Loucy (cell line): Measurements from ENCODE around the gene NPHP4.

ENCODE experiments used
- H2AFZ ChIP-seq: fragments of 200-600 bp; sonication (generic); 2 replicates; pipeline ENCODE4 v1.6.0; 2016; ENCODE audit warnings: antibody characterized with exemption, mild to moderate bottlenecking, low read length, moderate library complexity
- H3F3A ChIP-seq: fragments of 200-600 bp; 2 replicates; pipeline ENCODE4 v1.6.0; 2016; ENCODE audit warnings: antibody characterized with exemption, low read depth, mild to moderate bottlenecking
- H3K27me3 ChIP-seq: fragments of 200-600 bp; sonication (generic); 2 replicates; pipeline ENCODE4 v1.6.1; 2014; ENCODE audit warnings: low read length, mild to moderate bottlenecking; ENCODE audit not compliant: insufficient read depth, poor library complexity, severe bottlenecking
- H3K36me3 ChIP-seq: fragments of 200-600 bp; sonication (generic); 2 replicates; pipeline ENCODE4 v1.6.1; 2016; ENCODE audit warnings: low read length; ENCODE audit not compliant: insufficient read depth
- H3K4me1 ChIP-seq: fragments of 200-600 bp; sonication (generic); 2 replicates; pipeline ENCODE4 v1.5.1; 2014; ENCODE audit warnings: low read length, mild to moderate bottlenecking; ENCODE audit not compliant: insufficient read depth, poor library complexity, severe bottlenecking
- H3K4me2 ChIP-seq: fragments of 200-600 bp; sonication (generic); 2 replicates; pipeline ENCODE4 v1.6.0; 2014; ENCODE audit warnings: antibody characterized with exemption, low read length, low read depth, mild to moderate bottlenecking; ENCODE audit not compliant: poor library complexity, severe bottlenecking
- H3K4me3 ChIP-seq: fragments of 200-600 bp; sonication (generic); 2 replicates; pipeline ENCODE4 v1.5.1; 2014; ENCODE audit warnings: low read length, mild to moderate bottlenecking, mixed read lengths; ENCODE audit not compliant: poor library complexity, severe bottlenecking
- H3K79me2 ChIP-seq: fragments of 200-600 bp; sonication (generic); 2 replicates; pipeline ENCODE4 v1.6.1; 2014; ENCODE audit warnings: low read length; ENCODE audit not compliant: insufficient read depth
- H3K9ac ChIP-seq: fragments of 200-600 bp; sonication (generic); 2 replicates; pipeline ENCODE4 v1.6.0; 2014; ENCODE audit warnings: mild to moderate bottlenecking, low read depth, low read length, moderate library complexity; ENCODE audit not compliant: poor library complexity, severe bottlenecking
- H3K9me2 ChIP-seq: fragments of 200-600 bp; sonication (generic); replicated peaks from 2 replicates; pipeline ENCODE4 v1.6.1; 2016; ENCODE audit warnings: low read depth, low read length, mixed read lengths
- H3K9me3 ChIP-seq: fragments of 200-600 bp; sonication (generic); 2 replicates; pipeline ENCODE4 v1.6.1; 2014; ENCODE audit warnings: mild to moderate bottlenecking, antibody characterized with exemption, low read length, low read depth; ENCODE audit not compliant: insufficient read depth
- H4K20me1 ChIP-seq: fragments of 200-600 bp; sonication (generic); 2 replicates; pipeline ENCODE4 v1.6.0; 2014; ENCODE audit warnings: antibody characterized with exemption, low read length, mild to moderate bottlenecking; ENCODE audit not compliant: insufficient read depth, poor library complexity, severe bottlenecking
- EZH2phosphoT487 ChIP-seq: fragments of 200-600 bp; IDR thresholded peaks from 2 replicates; pipeline ENCODE4 v1.6.1; 2018; ENCODE audit warnings: antibody characterized with exemption, mild to moderate bottlenecking, moderate library complexity, borderline replicate concordance
- TF ChIP-seq, protein P1 (sequence below): fragments of 200-600 bp; sonication (generic); conservative IDR thresholded peaks from 2 replicates; pipeline ENCODE4 v1.5.1; 2014; ENCODE audit warnings: mild to moderate bottlenecking, antibody characterized with exemption, low read length

NPHP4 gene

GRCh38 chr1:5992026-5992813 is at the start of gene NPHP4:
TSS of gene NPHP4 (minus strand) at chr1:5992425. CDS start at chr1:5986289, 6,136 bp downstream.
- Histone ChIP-seq H3K9me2 (no peaks in the 10 kb centered on the region), H3K4me3 (peak within 1 kb of the TSS; percentile 98), H4K20me1 (peaks cover 16% of the 10 kb centered on the region), H2AFZ (peak within 1 kb of the TSS; percentile 90), H3K9me3 (no peaks in the 10 kb centered on the region), H3K9ac (peak within 1 kb of the TSS; percentile 84), H3F3A (no peaks in the 10 kb centered on the region), H3K4me1 (peaks cover 36% of the 10 kb centered on the region), H3K79me2 (peaks cover 66% of the 10 kb centered on the region), H3K4me2 (peak within 1 kb of the TSS; percentile 100), H3K36me3 (no peaks in the 10 kb centered on the region), H3K27me3 (no peaks in the 10 kb centered on the region)
- TF ChIP-seq EZH2phosphoT487, result no peak
- TF ChIP-seq, protein P1, sequence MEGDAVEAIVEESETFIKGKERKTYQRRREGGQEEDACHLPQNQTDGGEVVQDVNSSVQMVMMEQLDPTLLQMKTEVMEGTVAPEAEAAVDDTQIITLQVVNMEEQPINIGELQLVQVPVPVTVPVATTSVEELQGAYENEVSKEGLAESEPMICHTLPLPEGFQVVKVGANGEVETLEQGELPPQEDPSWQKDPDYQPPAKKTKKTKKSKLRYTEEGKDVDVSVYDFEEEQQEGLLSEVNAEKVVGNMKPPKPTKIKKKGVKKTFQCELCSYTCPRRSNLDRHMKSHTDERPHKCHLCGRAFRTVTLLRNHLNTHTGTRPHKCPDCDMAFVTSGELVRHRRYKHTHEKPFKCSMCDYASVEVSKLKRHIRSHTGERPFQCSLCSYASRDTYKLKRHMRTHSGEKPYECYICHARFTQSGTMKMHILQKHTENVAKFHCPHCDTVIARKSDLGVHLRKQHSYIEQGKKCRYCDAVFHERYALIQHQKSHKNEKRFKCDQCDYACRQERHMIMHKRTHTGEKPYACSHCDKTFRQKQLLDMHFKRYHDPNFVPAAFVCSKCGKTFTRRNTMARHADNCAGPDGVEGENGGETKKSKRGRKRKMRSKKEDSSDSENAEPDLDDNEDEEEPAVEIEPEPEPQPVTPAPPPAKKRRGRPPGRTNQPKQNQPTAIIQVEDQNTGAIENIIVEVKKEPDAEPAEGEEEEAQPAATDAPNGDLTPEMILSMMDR, result no peak

DNA sequence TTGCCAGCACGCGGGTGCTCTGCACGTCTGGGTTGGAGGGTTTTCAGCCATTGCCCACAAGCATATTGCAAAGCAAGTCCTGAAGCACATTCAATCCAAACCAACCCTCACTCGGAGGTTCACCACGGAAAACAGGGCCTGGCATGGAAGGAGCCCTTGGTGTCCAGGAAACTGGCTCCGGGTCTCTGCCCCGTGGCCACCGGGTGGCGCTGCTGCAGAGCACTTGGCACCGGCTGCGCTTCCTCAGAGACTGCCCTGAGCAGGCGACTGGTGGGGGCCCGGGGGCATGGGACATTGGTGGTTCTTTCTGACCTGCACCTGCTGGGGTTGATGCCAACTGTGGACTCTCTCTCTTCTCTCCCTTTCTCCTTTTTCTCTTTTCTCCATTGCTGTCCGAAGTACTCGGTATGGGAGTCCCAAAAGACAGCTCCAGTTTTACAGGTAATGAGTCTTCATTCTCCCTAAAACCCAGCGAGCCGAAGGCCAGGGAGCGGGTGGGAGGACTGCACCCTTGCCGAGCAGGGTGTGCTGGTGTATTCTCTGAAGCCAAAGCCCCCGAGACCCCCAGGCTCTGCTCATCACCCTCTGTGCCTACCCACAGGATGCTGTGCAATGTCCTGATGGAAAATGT is 49.3 kb upstream of the NPHP4 start:
- Histone ChIP-seq H3K9me2 (no peaks in the 10 kb centered on the region), H3F3A (peaks cover 14% of the 10 kb centered on the region), H3K9me3 (no peaks in the 10 kb centered on the region), H3K9ac (no peak overlapping the region), H3K79me2 (peaks cover 85% of the 10 kb centered on the region), H3K36me3 (peaks cover 79% of the 10 kb centered on the region; the same call in 1 of the 2 replicates), H3K4me3 (no peak overlapping the region), H3K4me1 (peaks cover 66% of the 10 kb centered on the region), H2AFZ (no peak overlapping the region), H4K20me1 (peaks cover 84% of the 10 kb centered on the region), H3K4me2 (peak overlapping the region; percentile 33), H3K27me3 (no peaks in the 10 kb centered on the region)
- TF ChIP-seq, protein P1, result peak; percentile 76
- no peak for TF ChIP-seq EZH2phosphoT487

DNA sequence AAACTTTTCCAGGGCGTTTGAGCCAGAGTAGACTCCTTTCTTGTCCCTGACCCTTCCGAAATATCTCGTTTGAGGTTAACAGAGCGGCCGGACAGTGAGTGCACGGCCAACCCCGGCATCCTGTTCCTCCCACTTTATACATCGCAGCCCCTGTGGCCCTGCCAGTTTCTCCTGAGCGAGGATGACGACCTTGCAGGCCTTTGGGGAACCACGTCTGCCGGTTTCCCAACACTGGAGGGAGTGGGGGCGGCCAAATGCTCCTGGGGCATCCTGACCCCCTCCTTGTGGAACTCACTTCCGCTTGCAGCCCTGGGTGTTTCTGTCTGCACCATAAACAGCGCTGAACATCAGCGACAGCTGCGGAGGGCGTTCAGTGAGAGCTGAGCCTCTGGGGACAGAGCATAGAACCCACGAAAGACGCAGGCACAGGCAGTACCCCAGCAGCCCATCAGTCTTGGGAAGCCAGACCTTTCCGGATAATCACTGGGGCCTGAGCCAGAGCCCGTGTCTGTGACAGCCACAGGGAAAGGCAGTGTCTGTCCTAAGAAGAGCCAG is 48.7 kb upstream of the NPHP4 start:
- Histone ChIP-seq H3K79me2 (peaks cover 85% of the 10 kb centered on the region), H3K9ac (no peak overlapping the region), H3K4me2 (peak overlapping the region; percentile 33), H3K9me3 (no peaks in the 10 kb centered on the region), H3K4me1 (peaks cover 70% of the 10 kb centered on the region), H2AFZ (no peak overlapping the region), H3K36me3 (peaks cover 75% of the 10 kb centered on the region; the same call in 1 of the 2 replicates), H3F3A (peaks cover 17% of the 10 kb centered on the region), H3K4me3 (no peak overlapping the region), H3K9me2 (no peaks in the 10 kb centered on the region), H3K27me3 (no peaks in the 10 kb centered on the region), H4K20me1 (peaks cover 88% of the 10 kb centered on the region)
- TF ChIP-seq EZH2phosphoT487, result no peak
